ENCODE results near the gene C1orf210. TPM values are rescaled to one million over a fixed set of nuclear protein-coding genes. Genes with fewer than 3 reads are reported as not detected.

Gene C1orf210
- total RNA-seq, 1 experiment from 2014 or later, result 7.6 TPM

GRCh38 chr1:43238085-43238484, 47.3 kb downstream of the C1orf210 start:
- Histone ChIP-seq H2AFZ (ENCODE audit: low read depth, low read length, poor library complexity, severe bottlenecking) (no peak overlapping the region), H3K27me3 (ENCODE audit: insufficient read depth, low read length) (no peaks in the 10 kb centered on the region), H3K4me3 (replicated peaks in 1 of 2; ENCODE audit: low read depth in 1 of 2, low read length in 2 of 2) (no peak overlapping the region), H3K79me2 (ENCODE audit: insufficient read depth, low read length) (no peaks in the 10 kb centered on the region), H3K9me2 (ENCODE audit: insufficient read depth) (no peaks in the 10 kb centered on the region), H3K4me1 (ENCODE audit: control insufficient read depth in 1 of 2, insufficient read depth in 2 of 2, low read length in 2 of 2) (peaks cover 0 to 10% of the 10 kb centered on the region in 2 experiments; a peak in 2 of 4 replicates), H3K4me2 (ENCODE audit: low read length) (no peak overlapping the region), H3K9ac (ENCODE audit: low read length) (no peak overlapping the region), H3K27ac (ENCODE audit: low read depth, low read length) (no peak overlapping the region), H3K36me3 (ENCODE audit: control insufficient read depth in 1 of 2, insufficient read depth in 2 of 2, low read length in 2 of 2) (no peaks in the 10 kb centered on the region), H3K9me3 (ENCODE audit: control insufficient read depth in 1 of 2, insufficient read depth in 1 of 2, low read depth in 1 of 2, low read length in 2 of 2) (no peaks in the 10 kb centered on the region), H4K20me1 (ENCODE audit: insufficient read depth) (no peaks in the 10 kb centered on the region)
- CTCF ChIA-PET, result interaction anchor here (1.3 to 1.9 kb wide), 3 partner anchors 11 to 176 kb away, joined by 7 to 17 read pairs (median 7); no protein-coding TSS in a partner anchor
- ATAC-seq (peak; percentile 95), DNase-seq (ENCODE audit: low read depth, low spot score) (peak; percentile 54)
- TF ChIP-seq FOSL1 (IDR thresholded peaks at IDR 0.05; ENCODE audit: low read depth) (no peak), CTCF (IDR thresholded peaks at IDR 0.05 in 2 of 3, conservative IDR thresholded peaks at IDR 0.05 in 1 of 3; ENCODE audit: borderline replicate concordance in 1 of 3, insufficient read depth in 1 of 3, low read depth in 2 of 3, low read length in 2 of 3) (peak; percentile 85 to 91 (median 87)), YY1 (IDR thresholded peaks at IDR 0.05; ENCODE audit: extremely low read depth, insufficient replicate concordance, low read depth, low read length) (peak; percentile 51), RAD21 (IDR thresholded peaks at IDR 0.05; ENCODE audit: low read depth) (peak; percentile 99), EGR1 (IDR thresholded peaks at IDR 0.05; ENCODE audit: low read depth) (no peak), EZH2 (IDR thresholded peaks at IDR 0.05) (no peak)
- BruUV-seq (replicated peaks), result no TSS peak
- intact Hi-C loops (cut with micrococcal nuclease), result loop anchor here (1.0 to 2.0 kb wide), 4 partner anchors 111 to 176 kb away; partner anchors contain the start of gene CDC20
- RAD21 ChIA-PET (ENCODE audit: low non-redundant PET in 1 of 2, low total read pairs in 2 of 2, uncharacterized antibody in 2 of 2, unreplicated experiment in 2 of 2), result interaction anchor here (0.6 to 1.5 kb wide), 3 partner anchors 176 to 313 kb away, joined by 3 to 10 read pairs (median 3); no protein-coding TSS in a partner anchor
- POLR2A ChIA-PET, result interaction anchor here (2.0 kb wide), 1 partner anchor 120 kb away, joined by 5 read pairs; the partner anchor contains the start of gene CDC20

GRCh38 chr1:43237121-43237520, 48.3 kb downstream of the C1orf210 start:
- BruUV-seq (replicated peaks), result no TSS peak
- ChIA-PET RAD21 (ENCODE audit: low non-redundant PET in 1 of 2, low total read pairs in 2 of 2, uncharacterized antibody in 2 of 2, unreplicated experiment in 2 of 2) (no interaction called here), POLR2A (no interaction called here), CTCF (interaction anchor here (1.0 to 1.1 kb wide), 2 partner anchors 121 to 177 kb away, joined by 4 to 5 read pairs; partner anchors contain the start of gene CDC20)
- Histone ChIP-seq H3K9me2 (ENCODE audit: insufficient read depth) (no peaks in the 10 kb centered on the region), H4K20me1 (ENCODE audit: insufficient read depth) (no peaks in the 10 kb centered on the region), H2AFZ (ENCODE audit: low read depth, low read length, poor library complexity, severe bottlenecking) (no peak overlapping the region), H3K9ac (ENCODE audit: low read length) (no peak overlapping the region), H3K36me3 (ENCODE audit: control insufficient read depth in 1 of 2, insufficient read depth in 2 of 2, low read length in 2 of 2) (no peaks in the 10 kb centered on the region), H3K79me2 (ENCODE audit: insufficient read depth, low read length) (no peaks in the 10 kb centered on the region), H3K9me3 (ENCODE audit: control insufficient read depth in 1 of 2, insufficient read depth in 1 of 2, low read depth in 1 of 2, low read length in 2 of 2) (no peaks in the 10 kb centered on the region), H3K4me2 (ENCODE audit: low read length) (no peak overlapping the region), H3K4me1 (ENCODE audit: control insufficient read depth in 1 of 2, insufficient read depth in 2 of 2, low read length in 2 of 2) (peaks cover 4 to 13% of the 10 kb centered on the region in 2 experiments; a peak in 3 of 4 replicates), H3K27ac (ENCODE audit: low read depth, low read length) (no peak overlapping the region), H3K4me3 (replicated peaks in 1 of 2; ENCODE audit: low read depth in 1 of 2, low read length in 2 of 2) (no peak overlapping the region), H3K27me3 (ENCODE audit: insufficient read depth, low read length) (no peaks in the 10 kb centered on the region)
- ATAC-seq (no peak), DNase-seq (ENCODE audit: low read depth, low spot score) (no peak)
- intact Hi-C loops (cut with micrococcal nuclease), result no loop called here
- TF ChIP-seq CTCF (IDR thresholded peaks at IDR 0.05 in 2 of 3, conservative IDR thresholded peaks at IDR 0.05 in 1 of 3; ENCODE audit: borderline replicate concordance in 1 of 3, insufficient read depth in 1 of 3, low read depth in 2 of 3, low read length in 2 of 3), result no peak
- TF ChIP-seq ZBTB33 (IDR thresholded peaks at IDR 0.05; ENCODE audit: extremely low read depth, insufficient replicate concordance, low read length), result no peak
